ENCODE measurements around the gene IGSF21. TPM values are rescaled to one million over a fixed set of nuclear protein-coding genes. Genes with fewer than 3 reads are reported as not detected.

IGSF21 gene
- total and polyA plus RNA-seq, 2 of the 4 experiments (the other 2 are of a cell fraction): not detected

GRCh38 chr1:18246543-18246942 lies 138.9 kb downstream of the IGSF21 start:
- no peak overlapping the region for H2AFZ ChIP-seq (replicated peaks; ENCODE audit: low read length, poor library complexity)
- H3K4ac ChIP-seq (ENCODE audit: low read depth, low read length): no peak overlapping the region
- BruUV-seq (replicated peaks): no TSS peak
- peaks cover 26% of the 10 kb centered on the region; the same call in 1 of the 2 replicates for H3K9me3 ChIP-seq (ENCODE audit: control insufficient read depth, insufficient read depth, low read length)
- H3K36me3 ChIP-seq (ENCODE audit: control insufficient read depth, insufficient read depth, low read length): no peaks in the 10 kb centered on the region
- H3K27ac ChIP-seq (ENCODE audit: insufficient read depth, low read length): no peak overlapping the region
- H4K91ac ChIP-seq (ENCODE audit: insufficient read depth, low read depth, low read length): no peak overlapping the region
- ChIA-PET CTCF (no interaction called here), POLR2A (ENCODE audit: unreplicated experiment) (no interaction called here)
- intact Hi-C loops (cut with micrococcal nuclease) (no loop called here), in situ Hi-C loops (cut with MboI; ENCODE audit: low sequenced_read_pairs) (no loop called here), dilution Hi-C loops (cut with HindIII; ENCODE audit: low sequenced_read_pairs, unreplicated experiment) (no loop called here)
- no peak overlapping the region for H3K18ac ChIP-seq (ENCODE audit: low read depth, low read length)
- H3K4me1 ChIP-seq (ENCODE audit: control insufficient read depth, insufficient read depth, low read length): no peaks in the 10 kb centered on the region
- no peak overlapping the region for H3K23ac ChIP-seq (ENCODE audit: low read depth, low read length)
- no peak overlapping the region for H3K56ac ChIP-seq (ENCODE audit: extremely low read depth, insufficient read depth, low read length)
- no peak overlapping the region for H4K5ac ChIP-seq (ENCODE audit: low read depth, low read length)
- no peak overlapping the region for H3K4me3 ChIP-seq (ENCODE audit: insufficient read depth, low read depth, low read length)
- H3K14ac ChIP-seq (replicated peaks; ENCODE audit: low read depth, low read length): no peak overlapping the region
- DNase-seq: no peak
- no peak overlapping the region for H2BK5ac ChIP-seq (ENCODE audit: low read depth, low read length, poor library complexity, severe bottlenecking)
- H2BK20ac ChIP-seq (ENCODE audit: low read depth, low read length): no peak overlapping the region
- TF ChIP-seq POLR2A (IDR thresholded peaks at IDR 0.05; ENCODE audit: low read depth, low read length): no peak
- no peak for TF ChIP-seq FOS (IDR thresholded peaks at IDR 0.05; ENCODE audit: low read depth, low read length)
- no peak for TF ChIP-seq SMC3 (IDR thresholded peaks at IDR 0.05; ENCODE audit: low read depth, low read length)
- no peak for TF ChIP-seq RCOR1 (IDR thresholded peaks at IDR 0.05; ENCODE audit: insufficient replicate concordance, low read length)
- no peak for TF ChIP-seq MAZ (IDR thresholded peaks at IDR 0.05; ENCODE audit: borderline replicate concordance, low read depth, low read length)
- TF ChIP-seq NFE2L2 (IDR thresholded peaks at IDR 0.05; ENCODE audit: low read depth, low read length): no peak
- TF ChIP-seq CHD1 (IDR thresholded peaks at IDR 0.05; ENCODE audit: low read depth, low read length): no peak
- no peak for TF ChIP-seq MXI1 (IDR thresholded peaks at IDR 0.05; ENCODE audit: borderline replicate concordance, low read depth, low read length)
- H2BK120ac ChIP-seq (ENCODE audit: low read depth, low read length): no peak overlapping the region
- H3K9ac ChIP-seq (ENCODE audit: low read depth, low read length): no peak overlapping the region
- no peak overlapping the region for H3K4me2 ChIP-seq (ENCODE audit: low read depth, low read length)
- no peak overlapping the region for H2AK9ac ChIP-seq (replicated peaks; ENCODE audit: low read depth, low read length, poor library complexity)
- no peak overlapping the region for H4K8ac ChIP-seq (ENCODE audit: low read depth in 2 of 2, low read length in 2 of 2)
- no peak for ATAC-seq (ENCODE audit: low read depth)
- H4K20me1 ChIP-seq (ENCODE audit: insufficient read depth, low read length): no peaks in the 10 kb centered on the region
- no peak overlapping the region for H2BK15ac ChIP-seq (ENCODE audit: low read depth, low read length)
- WGBS, 2 experiments (ENCODE audit: extremely low coverage in 2 of 2, insufficient read length in 1 of 2): no CpG with 5 or more reads among the region's 6 CpGs
- no peak overlapping the region for H2AK5ac ChIP-seq (ENCODE audit: low read depth, low read length)
- no peaks in the 10 kb centered on the region for H3K27me3 ChIP-seq (ENCODE audit: control insufficient read depth, insufficient read depth, low read length)
- no peaks in the 10 kb centered on the region for H3K9me1 ChIP-seq (ENCODE audit: insufficient read depth, low read length)
- H3K79me1 ChIP-seq (ENCODE audit: low read depth in 1 of 2, low read length in 2 of 2): no peaks in the 10 kb centered on the region

All from IMR-90 (cell line).